Activated naive CD8-positive, alpha-beta T cell treated with anti-CD3 and anti-CD28 coated beads for 36 hours (primary cell): ENCODE data around the gene OSBP2. TPM values are rescaled to one million over a fixed set of nuclear protein-coding genes. Genes with fewer than 3 reads are reported as not detected.

Experiments
- DNase-seq: peaks from one replicate; pipeline ENCODE4 v3.0.0; 2021
- H3K27ac Mint-ChIP-seq: one replicate; pipeline ENCODE4 v1.8.0; 2022; ENCODE audit warnings: mild to moderate bottlenecking, moderate library complexity, mixed read lengths
- H3K27me3 Mint-ChIP-seq: one replicate; pipeline ENCODE4 v1.8.0; 2022; ENCODE audit warnings: mild to moderate bottlenecking, mixed read lengths
- H3K36me3 Mint-ChIP-seq: one replicate; pipeline ENCODE4 v1.8.0; 2021; ENCODE audit warnings: mild to moderate bottlenecking, mixed read lengths
- H3K4me1 Mint-ChIP-seq: one replicate; pipeline ENCODE4 v1.8.0; 2021; ENCODE audit warnings: mixed read lengths
- H3K4me3 Mint-ChIP-seq: one replicate; pipeline ENCODE4 v1.8.0; 2022; ENCODE audit warnings: mild to moderate bottlenecking, moderate library complexity, mixed read lengths
- H3K9me3 Mint-ChIP-seq: one replicate; pipeline ENCODE4 v1.8.0; 2022; ENCODE audit warnings: mixed read lengths
- total RNA-seq, 2 experiments: library from RNA; stranded (reverse); gene quantifications; one replicate each; pipeline ENCODE4 v1.2.3, GENCODE V29; 2021

The OSBP2 gene
- total RNA-seq, 2 experiments from 2014 or later: 0.45 to 0.84 TPM

DNA sequence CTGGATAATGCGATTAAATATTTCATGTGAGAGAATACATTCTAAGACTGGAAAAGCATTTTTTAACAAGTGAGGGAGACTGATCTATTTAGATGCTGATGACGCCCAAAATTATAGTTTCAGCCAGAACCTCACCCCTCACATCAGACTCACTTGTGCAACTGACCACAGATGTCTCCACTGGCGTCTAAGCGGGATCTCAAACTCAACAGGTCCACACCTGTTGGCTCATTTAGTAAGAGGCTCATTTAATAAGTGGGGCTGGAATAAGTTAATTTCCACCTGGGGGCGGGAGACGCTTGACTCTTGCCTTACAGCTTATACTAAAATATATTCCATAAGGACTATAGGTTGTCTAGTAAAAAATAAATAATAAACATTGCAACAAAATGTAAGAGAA lies 226.4 kb downstream of the OSBP2 start:
- Mint-ChIP-seq H3K4me3 (peak overlapping the region; percentile 81), H3K27me3 (no peaks in the 10 kb centered on the region), H3K27ac (peak overlapping the region; percentile 92), H3K4me1 (peaks cover 26% of the 10 kb centered on the region), H3K9me3 (peaks cover 2% of the 10 kb centered on the region), H3K36me3 (peaks cover 27% of the 10 kb centered on the region)
- DNase-seq: no peak

DNA sequence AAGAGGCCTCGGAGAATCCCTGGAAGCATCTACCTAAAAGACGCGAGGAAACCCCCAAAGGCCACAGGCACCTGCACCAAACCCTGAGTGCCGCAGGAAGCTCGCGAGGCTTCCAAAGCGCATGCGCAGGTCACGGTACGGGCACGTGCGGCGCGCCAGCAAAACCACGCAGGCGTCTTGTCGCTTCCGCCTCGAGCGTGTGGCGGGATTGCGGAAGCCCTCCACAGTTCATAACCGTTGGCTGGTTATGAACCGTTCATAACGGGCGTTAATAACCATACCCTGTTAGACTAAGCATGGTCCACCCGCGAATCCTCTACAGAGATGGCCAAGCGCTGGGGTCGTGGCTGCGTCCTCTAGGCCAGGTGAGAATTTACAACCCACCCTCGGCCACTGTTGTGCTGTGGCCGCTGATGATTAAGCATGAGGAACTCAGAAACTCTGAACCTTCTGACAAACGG lies 227.5 kb downstream of the OSBP2 start:
- Mint-ChIP-seq H3K27me3 (no peaks in the 10 kb centered on the region), H3K27ac (peak overlapping the region; percentile 92), H3K4me1 (peaks cover 26% of the 10 kb centered on the region), H3K9me3 (peaks cover 2% of the 10 kb centered on the region), H3K4me3 (peak overlapping the region; percentile 81), H3K36me3 (peaks cover 27% of the 10 kb centered on the region)
- peak; percentile 83 for DNase-seq

DNA sequence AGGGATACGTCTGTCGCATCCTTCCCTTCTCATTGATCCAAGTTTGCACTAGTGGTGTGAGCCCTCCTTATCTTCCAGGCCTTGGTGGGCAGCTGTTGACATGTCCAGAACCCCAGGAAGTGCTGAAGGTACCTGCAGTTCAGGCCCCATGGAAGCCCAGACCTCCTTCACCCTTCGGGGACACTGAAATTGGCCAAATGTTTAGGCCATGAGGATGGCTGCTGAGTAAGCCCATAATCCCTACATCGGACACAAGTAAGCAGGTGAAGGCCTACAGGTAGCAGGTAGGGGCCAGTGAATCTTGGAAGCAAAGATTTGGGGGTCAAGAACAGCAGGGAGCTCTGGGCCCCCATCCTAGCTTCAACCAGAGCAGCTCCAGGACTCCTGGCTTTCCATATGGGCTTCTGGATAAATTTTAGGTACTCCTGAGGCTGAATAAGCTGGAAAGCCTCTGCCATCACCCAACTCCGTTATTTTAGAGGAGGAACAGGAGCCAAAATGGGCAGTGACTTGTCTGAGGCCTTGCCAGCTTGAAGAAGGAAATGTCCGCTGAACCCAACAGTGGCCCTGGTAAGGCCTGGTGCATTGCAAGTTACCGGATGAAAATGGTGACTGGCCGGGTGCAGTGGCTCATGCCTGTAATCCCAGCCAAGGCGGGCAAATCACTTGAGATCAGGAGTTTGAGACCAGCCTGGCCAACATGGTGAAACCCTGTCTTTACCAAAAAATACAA lies 228.7 kb downstream of the OSBP2 start:
- peaks cover 24% of the 10 kb centered on the region for H3K4me1 Mint-ChIP-seq
- peaks cover 2% of the 10 kb centered on the region for H3K9me3 Mint-ChIP-seq
- no peaks in the 10 kb centered on the region for H3K27me3 Mint-ChIP-seq
- no peak for DNase-seq
- peaks cover 30% of the 10 kb centered on the region for H3K36me3 Mint-ChIP-seq
- no peak overlapping the region for H3K4me3 Mint-ChIP-seq
- peak overlapping the region; percentile 31 for H3K27ac Mint-ChIP-seq

DNA sequence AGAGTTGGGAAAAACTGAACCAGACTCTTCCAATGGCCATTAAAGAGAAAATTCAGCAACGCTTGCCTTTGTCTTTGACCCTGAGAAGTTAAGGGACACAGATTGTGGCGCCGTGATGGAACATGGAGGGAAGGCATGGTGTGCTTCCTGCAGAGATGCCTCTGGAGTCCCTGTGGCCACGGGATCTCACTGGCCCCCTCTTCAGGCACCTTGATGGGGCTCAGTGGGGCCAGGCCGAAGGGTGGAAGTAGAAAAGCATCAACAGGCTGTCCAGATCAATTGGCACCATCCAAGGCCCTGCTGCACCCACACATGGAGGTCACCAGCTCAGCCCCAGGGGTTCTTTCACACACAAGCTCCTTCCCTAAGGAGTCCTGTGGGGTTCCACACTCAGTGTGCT lies 231.0 kb downstream of the OSBP2 start:
- H3K36me3 Mint-ChIP-seq: peaks cover 30% of the 10 kb centered on the region
- no peaks in the 10 kb centered on the region for H3K27me3 Mint-ChIP-seq
- peaks cover 2% of the 10 kb centered on the region for H3K9me3 Mint-ChIP-seq
- no peak overlapping the region for H3K27ac Mint-ChIP-seq
- peaks cover 12% of the 10 kb centered on the region for H3K4me1 Mint-ChIP-seq
- H3K4me3 Mint-ChIP-seq: no peak overlapping the region
- no peak for DNase-seq

DNA sequence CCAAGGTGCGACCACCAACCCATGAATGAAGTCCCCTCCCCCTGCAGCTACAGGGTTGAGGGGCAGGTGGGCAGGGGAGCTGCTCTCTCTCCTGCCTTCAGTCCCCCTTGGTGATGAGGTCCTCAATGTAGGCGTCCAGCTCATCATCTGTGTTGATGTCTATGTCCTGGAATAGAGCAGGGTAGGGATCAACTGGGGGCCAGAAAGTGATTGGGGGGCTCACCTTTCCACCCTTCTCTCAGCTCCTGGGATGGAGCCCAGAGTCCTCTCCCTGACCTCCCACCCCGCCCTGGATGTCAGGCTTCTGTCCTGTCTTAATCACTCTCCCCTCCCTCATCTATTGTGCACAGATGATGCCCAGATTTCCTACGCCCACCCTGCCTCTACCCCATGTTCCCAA lies 232.0 kb downstream of the OSBP2 start:
- H3K4me3 Mint-ChIP-seq: no peak overlapping the region
- DNase-seq: no peak
- H3K27me3 Mint-ChIP-seq: no peaks in the 10 kb centered on the region
- no peak overlapping the region for H3K27ac Mint-ChIP-seq
- peaks cover 6% of the 10 kb centered on the region for H3K4me1 Mint-ChIP-seq
- H3K36me3 Mint-ChIP-seq: peaks cover 36% of the 10 kb centered on the region
- peaks cover 2% of the 10 kb centered on the region for H3K9me3 Mint-ChIP-seq

DNA sequence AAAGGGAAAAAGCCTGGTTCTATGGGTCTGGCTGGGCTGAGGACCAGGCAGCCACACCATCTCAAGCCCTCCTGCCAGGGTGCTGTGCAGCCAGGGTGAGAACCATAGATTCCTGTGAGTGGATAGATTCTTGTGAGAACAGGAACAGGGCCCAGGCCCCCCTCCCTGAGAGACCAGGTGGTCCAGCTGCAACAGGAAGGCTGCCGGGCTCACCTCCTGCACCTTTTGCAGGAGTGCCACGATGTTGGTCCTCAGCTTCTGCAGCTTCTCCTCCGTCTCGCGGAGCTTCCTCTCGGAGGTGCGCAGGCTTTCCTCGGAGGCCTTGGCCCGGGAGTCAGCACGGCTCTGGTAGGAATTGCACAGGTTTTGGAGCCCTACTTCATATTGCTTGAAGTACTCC lies 233.1 kb downstream of the OSBP2 start:
- H3K27ac Mint-ChIP-seq: no peak overlapping the region
- peaks cover 36% of the 10 kb centered on the region for H3K36me3 Mint-ChIP-seq
- H3K27me3 Mint-ChIP-seq: no peaks in the 10 kb centered on the region
- no peak overlapping the region for H3K4me3 Mint-ChIP-seq
- no peak for DNase-seq
- peaks cover 2% of the 10 kb centered on the region for H3K4me1 Mint-ChIP-seq
- no peaks in the 10 kb centered on the region for H3K9me3 Mint-ChIP-seq

DNA sequence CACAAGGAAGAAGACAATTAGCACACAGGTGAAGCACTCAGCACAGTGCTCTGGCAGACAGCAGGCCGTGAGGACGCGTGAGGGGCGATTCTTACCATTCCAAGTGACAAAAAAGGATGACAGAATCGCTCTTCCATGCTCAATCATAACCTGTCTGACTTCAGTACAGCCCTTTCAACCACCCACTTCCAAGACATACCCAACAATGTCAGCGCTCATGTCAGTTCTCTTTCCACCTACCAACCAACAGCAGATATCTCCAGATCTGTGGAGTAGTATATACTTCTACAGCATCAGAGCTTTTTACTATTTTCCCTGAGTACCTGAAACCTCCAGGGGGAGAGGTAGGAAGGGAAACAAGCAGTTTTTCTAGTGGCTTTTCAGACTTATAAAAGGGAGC lies 233.7 kb downstream of the OSBP2 start:
- peaks cover 33% of the 10 kb centered on the region for H3K36me3 Mint-ChIP-seq

DNA sequence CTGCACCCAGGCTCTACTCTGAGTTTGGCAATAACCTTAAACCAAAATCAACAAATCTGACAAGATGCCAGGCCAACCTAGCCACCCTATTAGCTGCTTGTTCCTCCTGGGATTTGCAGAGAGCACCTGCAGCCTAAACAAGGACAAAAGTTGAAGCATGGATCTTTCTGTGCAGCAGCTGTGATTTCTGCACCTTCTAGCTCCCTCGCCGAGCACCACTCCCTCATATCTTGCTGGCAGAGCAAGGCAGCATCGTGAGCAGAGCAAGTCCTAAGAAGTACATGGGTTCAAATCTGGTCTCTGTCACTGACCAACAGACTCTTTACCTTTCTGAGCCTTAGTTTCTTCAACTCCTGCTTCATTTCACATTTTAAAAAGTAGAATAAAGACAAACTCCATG lies 235.6 kb downstream of the OSBP2 start:
- Mint-ChIP-seq H3K9me3 (no peaks in the 10 kb centered on the region), H3K36me3 (peaks cover 30% of the 10 kb centered on the region), H3K4me1 (peaks cover 5% of the 10 kb centered on the region), H3K27ac (no peak overlapping the region), H3K27me3 (no peaks in the 10 kb centered on the region), H3K4me3 (no peak overlapping the region)
- DNase-seq: no peak

More for the DNA sequence above, 233.7 kb downstream of the OSBP2 start:
- Mint-ChIP-seq H3K4me3 (no peak overlapping the region), H3K9me3 (no peaks in the 10 kb centered on the region), H3K27me3 (no peaks in the 10 kb centered on the region), H3K4me1 (peaks cover 2% of the 10 kb centered on the region), H3K27ac (no peak overlapping the region)
- DNase-seq: no peak

DNA sequence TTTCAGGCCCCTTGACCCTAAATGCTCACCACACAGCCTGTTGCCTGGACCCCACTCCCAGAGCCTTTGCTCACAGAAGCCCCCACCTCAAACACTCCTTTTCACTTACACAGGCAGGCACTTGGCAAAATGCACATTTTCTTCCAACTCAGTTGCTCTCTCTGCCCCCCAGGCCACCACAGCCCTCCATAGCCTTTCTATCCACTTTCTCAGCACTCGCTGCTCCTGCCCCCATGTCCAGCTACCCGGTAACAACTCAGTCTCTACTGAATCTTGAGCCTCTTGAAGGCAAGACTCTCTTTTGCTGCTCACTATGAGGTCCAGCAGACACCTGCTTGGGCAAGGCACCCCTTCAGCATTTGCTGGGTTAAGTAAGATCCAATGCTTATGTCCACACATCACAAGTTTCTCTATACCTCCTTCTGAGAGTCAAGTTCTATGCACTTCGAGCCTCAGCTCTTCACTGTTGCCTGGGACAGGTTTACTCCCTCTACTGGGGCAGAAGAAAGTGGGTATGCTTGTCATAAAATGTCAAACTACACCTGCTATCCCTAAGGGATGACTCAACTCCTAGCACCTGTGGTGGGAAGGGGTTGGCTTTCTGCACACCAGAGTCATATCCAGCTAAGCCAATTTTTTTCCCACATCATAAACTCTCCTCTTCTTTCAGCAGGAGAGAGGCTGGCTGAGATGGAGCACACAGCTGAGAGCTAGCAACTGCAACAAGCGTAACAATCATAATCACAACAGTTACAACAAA lies 237.0 kb downstream of the OSBP2 start:
- no peaks in the 10 kb centered on the region for H3K9me3 Mint-ChIP-seq
- H3K27me3 Mint-ChIP-seq: no peaks in the 10 kb centered on the region
- H3K4me3 Mint-ChIP-seq: no peak overlapping the region

DNA sequence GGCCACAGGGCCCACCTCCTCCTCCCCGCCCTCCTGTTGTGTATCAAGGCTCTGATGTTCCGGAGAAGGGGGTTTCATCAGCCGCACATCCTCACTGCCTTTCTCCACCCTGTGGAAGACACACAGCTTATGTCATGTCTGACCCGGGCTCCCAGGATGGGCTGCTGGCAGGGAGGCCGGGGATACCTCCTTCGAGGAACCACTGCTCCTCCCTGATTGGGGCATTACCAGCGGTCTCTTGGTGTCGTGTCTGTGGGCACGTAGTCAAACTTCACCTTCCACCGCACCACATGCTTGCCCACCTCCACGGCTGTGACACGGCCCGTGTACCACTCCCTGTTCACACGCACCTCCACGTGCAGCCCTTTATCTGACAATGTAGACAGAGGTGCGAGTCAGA lies 238.0 kb downstream of the OSBP2 start:
- Mint-ChIP-seq H3K27me3 (no peaks in the 10 kb centered on the region), H3K4me3 (no peak overlapping the region), H3K9me3 (no peaks in the 10 kb centered on the region), H3K4me1 (peaks cover 10% of the 10 kb centered on the region), H3K36me3 (peaks cover 28% of the 10 kb centered on the region), H3K27ac (no peak overlapping the region)
- DNase-seq: no peak

More for the DNA sequence above, 237.0 kb downstream of the OSBP2 start:
- no peak for DNase-seq
- peak overlapping the region; percentile 59 for H3K27ac Mint-ChIP-seq
- H3K4me1 Mint-ChIP-seq: peaks cover 7% of the 10 kb centered on the region
- H3K36me3 Mint-ChIP-seq: peaks cover 28% of the 10 kb centered on the region

DNA sequence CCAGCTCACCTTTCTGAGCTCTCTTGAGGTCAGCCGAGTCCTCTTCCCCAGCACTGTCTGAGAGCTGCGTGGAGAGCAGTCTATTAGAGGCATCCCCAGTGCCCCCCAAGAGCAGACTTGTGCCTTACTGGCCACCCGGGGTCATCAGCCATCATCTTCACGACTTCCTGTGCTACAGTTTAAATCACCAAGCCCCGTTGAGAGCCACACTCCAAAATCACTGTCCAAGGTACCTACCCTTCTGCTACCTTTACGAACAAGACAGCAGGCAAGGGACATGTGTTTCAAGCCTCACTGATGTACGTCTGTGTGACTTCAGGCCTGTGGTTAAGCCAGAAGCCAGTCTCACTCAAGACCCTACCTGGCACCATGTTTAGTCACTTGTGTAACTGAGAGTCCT lies 238.8 kb downstream of the OSBP2 start:
- DNase-seq: no peak
- no peaks in the 10 kb centered on the region for H3K27me3 Mint-ChIP-seq
- H3K9me3 Mint-ChIP-seq: no peaks in the 10 kb centered on the region
- H3K4me3 Mint-ChIP-seq: no peak overlapping the region
- peaks cover 34% of the 10 kb centered on the region for H3K36me3 Mint-ChIP-seq
- no peak overlapping the region for H3K27ac Mint-ChIP-seq
- H3K4me1 Mint-ChIP-seq: peaks cover 15% of the 10 kb centered on the region

DNA sequence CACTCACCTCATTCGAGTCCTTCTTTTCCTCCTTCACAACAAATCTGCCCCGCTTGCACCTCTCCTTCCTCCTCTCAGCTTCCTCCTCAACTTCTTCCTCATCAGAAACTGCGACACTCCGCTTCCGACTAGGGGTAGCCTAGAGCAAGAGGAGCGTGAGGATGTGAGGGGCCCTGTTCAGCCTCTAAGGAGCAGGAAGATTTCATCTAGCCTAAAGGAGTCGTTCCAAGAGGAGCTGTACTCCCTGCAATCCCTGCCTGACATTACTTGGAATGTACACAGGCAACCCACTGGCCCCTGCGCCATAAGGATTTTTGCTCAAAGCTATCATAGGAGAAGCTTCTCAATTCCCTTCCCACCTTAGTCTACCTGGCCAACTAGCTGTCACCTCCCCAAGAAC lies 239.4 kb downstream of the OSBP2 start:
- Mint-ChIP-seq H3K27me3 (no peaks in the 10 kb centered on the region), H3K27ac (peak overlapping the region; percentile 13), H3K4me1 (peaks cover 18% of the 10 kb centered on the region), H3K36me3 (peaks cover 38% of the 10 kb centered on the region), H3K9me3 (no peaks in the 10 kb centered on the region), H3K4me3 (no peak overlapping the region)
- no peak for DNase-seq

DNA sequence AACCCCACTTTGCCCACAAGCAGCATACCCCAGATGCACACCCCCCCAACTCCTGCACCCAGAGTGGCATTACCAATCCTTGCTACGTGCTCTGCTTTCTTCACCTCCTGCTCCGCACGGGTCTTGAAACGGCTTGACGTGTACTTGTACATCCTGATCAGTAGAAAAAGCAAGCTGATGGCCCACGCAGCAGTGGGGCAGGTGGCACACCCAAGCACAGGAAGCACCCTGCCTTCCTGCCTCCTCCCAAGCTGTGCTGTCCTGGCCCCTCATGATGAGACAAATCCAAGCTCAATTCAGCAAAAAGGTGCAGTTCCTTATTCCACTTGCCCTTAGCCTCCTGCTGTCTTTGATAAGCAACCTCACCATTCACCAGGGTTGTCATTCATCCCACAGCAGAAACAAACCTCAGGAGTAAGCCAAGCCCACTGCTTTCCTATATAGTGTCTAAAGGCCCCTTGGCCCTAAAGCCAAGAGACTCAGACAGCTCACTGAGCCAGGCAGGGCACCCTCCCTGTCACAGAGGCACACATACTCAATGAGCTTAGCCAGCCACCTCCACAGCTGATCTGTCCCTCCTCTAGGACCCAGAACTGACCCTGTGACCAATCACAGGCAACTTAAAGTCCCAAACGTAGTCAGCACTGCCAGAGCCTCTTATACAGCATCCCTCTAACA lies 246.2 kb downstream of the OSBP2 start:
- H3K27me3 Mint-ChIP-seq: no peaks in the 10 kb centered on the region
- H3K4me3 Mint-ChIP-seq: peak overlapping the region; percentile 26
- peaks cover 65% of the 10 kb centered on the region for H3K4me1 Mint-ChIP-seq
- no peaks in the 10 kb centered on the region for H3K9me3 Mint-ChIP-seq
- H3K27ac Mint-ChIP-seq: peak overlapping the region; percentile 78
- DNase-seq: peak; percentile 31
- peaks cover 64% of the 10 kb centered on the region for H3K36me3 Mint-ChIP-seq

DNA sequence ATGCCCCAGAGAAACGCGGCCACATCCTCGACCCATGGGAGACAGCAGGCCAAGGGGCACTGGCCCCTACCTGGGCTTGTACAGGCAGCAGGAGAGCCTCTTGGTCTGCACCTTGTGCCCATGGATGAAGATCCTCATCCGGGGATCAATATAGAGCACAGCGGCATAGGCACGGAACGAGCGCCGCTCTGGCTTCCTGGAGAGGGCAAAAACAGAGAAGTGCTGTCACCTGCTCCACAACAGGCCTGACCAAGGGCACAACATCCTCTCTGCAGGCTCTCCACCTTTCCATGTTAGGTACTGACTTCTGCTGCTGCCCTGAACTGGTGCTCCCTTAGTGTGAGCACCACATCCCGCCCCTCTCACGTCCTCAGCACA lies 246.7 kb downstream of the OSBP2 start:
- H3K4me1 Mint-ChIP-seq: peaks cover 70% of the 10 kb centered on the region
- no peak overlapping the region for H3K4me3 Mint-ChIP-seq
- H3K9me3 Mint-ChIP-seq: no peaks in the 10 kb centered on the region
- H3K27me3 Mint-ChIP-seq: no peaks in the 10 kb centered on the region
- H3K27ac Mint-ChIP-seq: peak overlapping the region; percentile 78
- DNase-seq: peak; percentile 11
- peaks cover 67% of the 10 kb centered on the region for H3K36me3 Mint-ChIP-seq

DNA sequence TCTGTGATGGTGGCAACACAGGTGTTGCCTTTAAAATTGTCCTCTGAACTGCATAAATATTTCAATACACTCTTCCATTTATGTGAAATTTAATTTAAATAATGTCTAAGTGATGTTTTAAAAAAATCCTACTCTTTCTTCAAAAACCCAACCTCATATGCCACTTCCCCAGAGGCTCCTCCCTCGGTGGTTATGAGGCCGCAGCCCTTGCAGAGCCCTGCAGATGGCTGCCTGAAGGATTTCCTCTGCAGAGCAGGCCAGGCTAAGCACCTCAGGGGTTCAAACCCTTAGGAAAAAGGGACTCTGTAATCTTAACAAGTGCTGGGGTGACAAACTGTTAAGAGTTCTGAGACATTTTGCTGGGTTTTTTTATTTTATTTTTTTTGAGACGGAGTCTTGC lies 248.7 kb downstream of the OSBP2 start:
- peak overlapping the region; percentile 34 for H3K27ac Mint-ChIP-seq
- no peaks in the 10 kb centered on the region for H3K27me3 Mint-ChIP-seq
- peaks cover 64% of the 10 kb centered on the region for H3K4me1 Mint-ChIP-seq
- DNase-seq: peak; percentile 25
- no peak overlapping the region for H3K4me3 Mint-ChIP-seq
- peaks cover 57% of the 10 kb centered on the region for H3K36me3 Mint-ChIP-seq
- H3K9me3 Mint-ChIP-seq: no peaks in the 10 kb centered on the region
